ENCODE results near the gene APOBEC3B. TPM values are rescaled to one million over a fixed set of nuclear protein-coding genes. Genes with fewer than 3 reads are reported as not detected.
"Not testable (repeated sequence)": the region's sequence is repeated elsewhere in the genome, so short reads cannot be mapped to it uniquely, and the experiment has no call there.

The APOBEC3B gene
- total and polyA plus RNA-seq, 9 of the 15 experiments (the other 6 are each of a cell fraction or from before 2014, with no cell fraction given), result 5.9 to 166 (median 43.2) TPM

GRCh38 chr22:38974826-38975175 lies 7.3 kb upstream of the APOBEC3B start (continued):
- TF ChIP-seq MED1 (CRISPR knock-in tag; IDR thresholded peaks at IDR 0.05; ENCODE audit: borderline replicate concordance), result no peak
- TF ChIP-seq ZNF282 (CRISPR knock-in tag; IDR thresholded peaks at IDR 0.05), result no peak
- no peak for TF ChIP-seq NRF1 (conservative IDR thresholded peaks at IDR 0.05 in 1 of 2, IDR thresholded peaks at IDR 0.05 in 1 of 2)
- no peak for TF ChIP-seq SAFB (IDR thresholded peaks at IDR 0.05; ENCODE audit: borderline replicate concordance, low read depth, low read length)
- no peak for TF ChIP-seq SP2 (IDR thresholded peaks at IDR 0.05; ENCODE audit: extremely low read depth, low read depth, low read length, poor library complexity, severe bottlenecking)
- no peak for TF ChIP-seq SNIP1 (IDR thresholded peaks at IDR 0.05; ENCODE audit: low read depth)
- TF ChIP-seq GTF2F1 (IDR thresholded peaks at IDR 0.05; ENCODE audit: low read depth, low read length), result no peak

- H3K9ac ChIP-seq (ENCODE audit: insufficient read depth in 1 of 2, low read depth in 2 of 2, low read length in 2 of 2); in situ Hi-C loops (cut with MboI); H3K4me2 ChIP-seq (ENCODE audit: insufficient read depth, low read length); FAIRE-seq; H2AFZ ChIP-seq (ENCODE audit: low read depth, low read length); H3K36me3 ChIP-seq (ENCODE audit: control insufficient read depth, insufficient read depth, low read length); CTCF ChIA-PET (ENCODE audit: low intra/inter-chr PET ratio); H3K27me3 ChIP-seq (ENCODE audit: control insufficient read depth in 2 of 2, insufficient read depth in 2 of 2, low read length in 2 of 2); POLR2A ChIA-PET; DNase-seq (ENCODE audit: extremely low read depth in 1 of 4, low spot score in 3 of 4); ATAC-seq; H3K9me1 ChIP-seq (ENCODE audit: control insufficient read depth, insufficient read depth, low read length); H3K79me2 ChIP-seq (ENCODE audit: control insufficient read depth, insufficient read depth, low read length); intact Hi-C loops (cut with micrococcal nuclease); H3K27ac ChIP-seq (ENCODE audit: extremely low read depth, low read depth, low read length); H3K4me3 ChIP-seq; H4K20me1 ChIP-seq (replicated peaks; ENCODE audit: control insufficient read depth, insufficient read depth, low read length); BruUV-seq (replicated peaks); H3K9me3 ChIP-seq (replicated peaks; ENCODE audit: control insufficient read depth, insufficient read depth, low read depth, low read length): not testable (repeated sequence)
- 0 out of 2 replicates have a peak, but pooled peaks have one; percentile 20 for TF ChIP-seq ADNP (tag; IDR thresholded peaks at IDR 0.05)
- peak; percentile 92 for TF ChIP-seq ZNF146 (CRISPR knock-in tag; IDR thresholded peaks at IDR 0.05; ENCODE audit: unreplicated experiment)
- peak; percentile 57 for TF ChIP-seq RBM25 (IDR thresholded peaks at IDR 0.05; ENCODE audit: low read depth, low read length, severe bottlenecking)
- H3K4me1 ChIP-seq (replicated peaks in 1 of 2; ENCODE audit: control insufficient read depth in 2 of 2, insufficient read depth in 2 of 2, low read length in 2 of 2), result peaks cover 5 to 12% of the 10 kb centered on the region in 2 experiments; a peak in 4 of 5 replicates
- WGBS (ENCODE audit: insufficient coverage, low coverage, missing lambda C conversion rate), result 62% methylated on average over 4 of the region's 4 CpGs
Measured at GRCh38 chr22:38977289-38977688, 4.9 kb upstream of the APOBEC3B start.

- DNase-seq (ENCODE audit: extremely low read depth in 1 of 4, low spot score in 3 of 4); H3K36me3 ChIP-seq (ENCODE audit: control insufficient read depth, insufficient read depth, low read length); H3K9me3 ChIP-seq (replicated peaks; ENCODE audit: control insufficient read depth, insufficient read depth, low read depth, low read length); H3K9ac ChIP-seq (ENCODE audit: insufficient read depth in 1 of 2, low read depth in 2 of 2, low read length in 2 of 2); FAIRE-seq; intact Hi-C loops (cut with micrococcal nuclease); H2AFZ ChIP-seq (ENCODE audit: low read depth, low read length); POLR2A ChIA-PET; BruUV-seq (replicated peaks); ATAC-seq; H3K27me3 ChIP-seq (ENCODE audit: control insufficient read depth in 2 of 2, insufficient read depth in 2 of 2, low read length in 2 of 2); H3K4me2 ChIP-seq (ENCODE audit: insufficient read depth, low read length); H3K4me3 ChIP-seq; H4K20me1 ChIP-seq (replicated peaks; ENCODE audit: control insufficient read depth, insufficient read depth, low read length); in situ Hi-C loops (cut with MboI); H3K27ac ChIP-seq (ENCODE audit: extremely low read depth, low read depth, low read length); H3K9me1 ChIP-seq (ENCODE audit: control insufficient read depth, insufficient read depth, low read length): not testable (repeated sequence)
- 62% methylated on average over 9 of the region's 10 CpGs for WGBS (ENCODE audit: insufficient coverage, low coverage, missing lambda C conversion rate)
- Histone ChIP-seq H3K79me2 (ENCODE audit: control insufficient read depth, insufficient read depth, low read length) (peaks cover 10% of the 10 kb centered on the region), H3K4me1 (replicated peaks in 1 of 2; ENCODE audit: control insufficient read depth in 2 of 2, insufficient read depth in 2 of 2, low read length in 2 of 2) (peaks cover 7 to 23% of the 10 kb centered on the region in 2 experiments; a peak in 4 of 5 replicates)
- CTCF ChIA-PET (ENCODE audit: low intra/inter-chr PET ratio), result interaction anchor here (0.7 kb wide), 1 partner anchor 76 kb away, joined by 3 read pairs; no protein-coding TSS in a partner anchor
Measured at GRCh38 chr22:38980587-38980986, 1.6 kb upstream of the APOBEC3B start.

Measured in K562 (cell line).